Esophagus squamous epithelium (tissue), 5 donors: Measurements from ENCODE around the gene CCL21. TPM values are rescaled to one million over a fixed set of nuclear protein-coding genes. Genes with fewer than 3 reads are reported as not detected.
A peak's percentile ranks its signal among the peaks of the same experiment; 100 is the strongest.

ENCODE experiments used
- DNase-seq: peaks from one replicate; lab custom pipeline; 2025; lab: John Stamatoyannopoulos, UW
- H3K27ac ChIP-seq, 4 donors: fragments of 200-600 bp; sonication (generic); one replicate each; pipeline ENCODE4 v1.5.1; 2016 to 2019; ENCODE audit warnings: mild to moderate bottlenecking in 1 of 4
- H3K27me3 ChIP-seq, 4 donors: fragments of 200-600 bp; sonication (generic); 1 replicate in 3 of 4; 2 replicates in 1 of 4; pipeline versions ENCODE4 v1.5.1 to v1.6.0; 2017 to 2021; ENCODE audit warnings: antibody characterized with exemption in 1 of 4
- H3K36me3 ChIP-seq, 3 donors: fragments of 200-600 bp; sonication (generic); one replicate each; pipeline ENCODE4 v1.5.1; 2016 to 2019
- H3K4me1 ChIP-seq, 3 donors: fragments of 200-600 bp; sonication (generic); one replicate each; pipeline ENCODE4 v1.5.1; 2017 to 2019
- H3K4me3 ChIP-seq, 4 donors: fragments of 200-600 bp; sonication (generic); 1 replicate in 3 of 4; 2 replicates in 1 of 4; pipeline ENCODE4 v1.5.1; 2016 to 2019; ENCODE audit warnings: mild to moderate bottlenecking in 2 of 4, moderate library complexity in 1 of 4
- H3K9me3 ChIP-seq, 3 donors: fragments of 200-600 bp; sonication (generic); one replicate each; pipeline ENCODE4 v1.5.1; 2016 to 2019
- POLR2A ChIP-seq, 4 donors: fragments of 450-650 bp; IDR thresholded peaks; one replicate each; pipeline ENCODE4 v1.6.1; 2017; ENCODE audit warnings: antibody characterized with exemption in 4 of 4, mild to moderate bottlenecking in 4 of 4, moderate library complexity in 3 of 4
- whole genome bisulfite sequencing, 2 donors: methylation state at CpG; one replicate each; pipeline ENCODE4 v1.1.5; 2018; 5-methylcytosine and 5-hydroxymethylcytosine counted together
- intact Hi-C: fragments of 100-400 bp; cut with DNase I; formaldehyde crosslinking; loops from one replicate; pipeline ENCODE4 v1.15.0; 2022
- small RNA-seq, 4 donors: library from RNA; depleted of rRNA; stranded (forward); fragments of <200 nt; gene quantifications; one replicate each; pipeline ENCODE3, GENCODE V24; 2016
- total RNA-seq, 4 donors: library from RNA; depleted of rRNA; stranded (reverse); fragments of >200 nt; gene quantifications; one replicate each; pipeline ENCODE4 v1.1.0, GENCODE V29; 2016
- TF ChIP-seq, protein P1 (sequence below), 6 experiments: fragments of 450-650 bp in 4 of 6; fragments of 200-600 bp in 2 of 6; sonication (generic) in 2 of 6; IDR thresholded peaks; one replicate each; pipeline ENCODE4 v1.5.1; 2016 to 2019; ENCODE audit warnings: antibody characterized with exemption in 6 of 6, mild to moderate bottlenecking in 4 of 6, moderate library complexity in 4 of 6
- donor health status: DM: yes; HTN: yes; CAD: no.

CCL21 gene
- total RNA-seq, 4 donors from 2014 or later = 3.7 to 181 (median 26.9) TPM

DNA sequence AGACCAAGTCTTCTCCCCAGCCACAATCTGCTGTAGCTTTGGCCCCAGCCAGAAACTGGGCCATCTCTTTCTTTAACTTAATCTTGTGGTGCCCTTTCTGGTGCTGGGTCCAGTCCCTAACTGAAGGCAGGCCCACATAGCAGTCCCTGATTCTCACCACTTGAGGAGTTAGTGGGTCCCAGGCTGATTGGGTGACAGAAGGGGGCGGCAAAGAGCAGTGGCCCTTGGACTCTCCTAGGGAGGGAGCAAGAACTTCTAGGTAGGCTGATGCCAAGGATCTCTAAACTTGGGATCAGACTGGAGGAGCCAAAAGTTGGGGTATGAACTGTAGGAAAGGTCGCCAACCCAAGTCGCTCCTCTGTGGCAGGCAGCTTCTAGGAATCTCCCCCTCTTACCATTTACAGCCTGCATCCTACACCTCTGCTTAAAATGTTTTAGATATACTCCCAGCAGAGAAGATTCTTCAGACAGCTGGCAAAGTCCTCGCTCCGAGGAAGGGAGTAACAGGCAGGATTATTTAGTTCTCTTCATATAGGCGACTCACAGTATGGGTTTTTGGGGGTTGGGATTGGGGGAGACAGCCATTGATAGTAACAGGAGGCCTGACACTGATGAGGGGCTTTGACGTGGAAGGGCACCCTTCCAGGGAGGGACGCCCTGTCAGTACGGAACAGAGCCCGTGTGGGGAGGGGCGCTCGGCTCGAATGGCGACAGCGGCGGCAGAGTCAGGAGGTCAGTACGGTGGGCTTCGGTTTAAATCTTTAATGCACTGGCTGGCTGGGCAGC, 45.5 kb downstream of the CCL21 start:
- DNase-seq = no peak
- intact Hi-C loops = no loop called here
- H3K36me3 ChIP-seq = peaks cover 0 to 24% (median 0%) of the 10 kb centered on the region in 3 donors
- no peak for TF ChIP-seq POLR2A (IDR thresholded peaks at IDR 0.05)
- TF ChIP-seq, protein P1, sequence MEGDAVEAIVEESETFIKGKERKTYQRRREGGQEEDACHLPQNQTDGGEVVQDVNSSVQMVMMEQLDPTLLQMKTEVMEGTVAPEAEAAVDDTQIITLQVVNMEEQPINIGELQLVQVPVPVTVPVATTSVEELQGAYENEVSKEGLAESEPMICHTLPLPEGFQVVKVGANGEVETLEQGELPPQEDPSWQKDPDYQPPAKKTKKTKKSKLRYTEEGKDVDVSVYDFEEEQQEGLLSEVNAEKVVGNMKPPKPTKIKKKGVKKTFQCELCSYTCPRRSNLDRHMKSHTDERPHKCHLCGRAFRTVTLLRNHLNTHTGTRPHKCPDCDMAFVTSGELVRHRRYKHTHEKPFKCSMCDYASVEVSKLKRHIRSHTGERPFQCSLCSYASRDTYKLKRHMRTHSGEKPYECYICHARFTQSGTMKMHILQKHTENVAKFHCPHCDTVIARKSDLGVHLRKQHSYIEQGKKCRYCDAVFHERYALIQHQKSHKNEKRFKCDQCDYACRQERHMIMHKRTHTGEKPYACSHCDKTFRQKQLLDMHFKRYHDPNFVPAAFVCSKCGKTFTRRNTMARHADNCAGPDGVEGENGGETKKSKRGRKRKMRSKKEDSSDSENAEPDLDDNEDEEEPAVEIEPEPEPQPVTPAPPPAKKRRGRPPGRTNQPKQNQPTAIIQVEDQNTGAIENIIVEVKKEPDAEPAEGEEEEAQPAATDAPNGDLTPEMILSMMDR (IDR thresholded peaks at IDR 0.05) = peak; percentile 61 to 79 (median 72)
- 23 to 40% methylated on average over 6 to 17 of the region's 18 CpGs for WGBS, 2 donors
- peak overlapping the region; percentile 49 to 88 (median 72) for H3K4me3 ChIP-seq
- H3K27me3 ChIP-seq = no peaks in the 10 kb centered on the region
- peaks cover 9 to 68% (median 20%) of the 10 kb centered on the region in 3 donors for H3K4me1 ChIP-seq
- peak overlapping the region; percentile 94 to 99 (median 98) for H3K27ac ChIP-seq
- no peaks in the 10 kb centered on the region for H3K9me3 ChIP-seq

DNA sequence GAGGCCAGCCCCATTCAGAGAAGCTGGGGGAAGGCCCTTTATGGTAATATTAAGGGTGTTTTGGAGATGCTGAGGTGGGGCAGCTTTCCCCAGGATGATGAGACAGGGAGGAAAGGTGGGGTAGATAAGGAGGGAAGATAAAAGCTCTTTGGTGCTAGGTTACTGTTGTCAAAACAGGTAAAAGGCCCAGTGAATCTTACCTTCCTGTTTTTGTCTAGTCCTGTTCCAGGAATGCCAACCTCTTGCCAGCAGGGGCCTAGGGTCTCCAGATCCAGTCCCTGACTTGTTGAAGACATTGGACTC, 46.7 kb downstream of the CCL21 start:
- no peak for DNase-seq
- Histone ChIP-seq H3K27ac (peak overlapping the region in 3 of 4 donors; percentile 8 to 99 (median 19)), H3K4me3 (no peak overlapping the region), H3K36me3 (peaks cover 0 to 21% (median 0%) of the 10 kb centered on the region in 3 donors), H3K9me3 (no peaks in the 10 kb centered on the region), H3K4me1 (peaks cover 9 to 71% (median 20%) of the 10 kb centered on the region in 3 donors), H3K27me3 (no peaks in the 10 kb centered on the region)
- intact Hi-C loops = no loop called here
- no peak for TF ChIP-seq POLR2A (IDR thresholded peaks at IDR 0.05)
- TF ChIP-seq, protein P1 (IDR thresholded peaks at IDR 0.05) = no peak

DNA sequence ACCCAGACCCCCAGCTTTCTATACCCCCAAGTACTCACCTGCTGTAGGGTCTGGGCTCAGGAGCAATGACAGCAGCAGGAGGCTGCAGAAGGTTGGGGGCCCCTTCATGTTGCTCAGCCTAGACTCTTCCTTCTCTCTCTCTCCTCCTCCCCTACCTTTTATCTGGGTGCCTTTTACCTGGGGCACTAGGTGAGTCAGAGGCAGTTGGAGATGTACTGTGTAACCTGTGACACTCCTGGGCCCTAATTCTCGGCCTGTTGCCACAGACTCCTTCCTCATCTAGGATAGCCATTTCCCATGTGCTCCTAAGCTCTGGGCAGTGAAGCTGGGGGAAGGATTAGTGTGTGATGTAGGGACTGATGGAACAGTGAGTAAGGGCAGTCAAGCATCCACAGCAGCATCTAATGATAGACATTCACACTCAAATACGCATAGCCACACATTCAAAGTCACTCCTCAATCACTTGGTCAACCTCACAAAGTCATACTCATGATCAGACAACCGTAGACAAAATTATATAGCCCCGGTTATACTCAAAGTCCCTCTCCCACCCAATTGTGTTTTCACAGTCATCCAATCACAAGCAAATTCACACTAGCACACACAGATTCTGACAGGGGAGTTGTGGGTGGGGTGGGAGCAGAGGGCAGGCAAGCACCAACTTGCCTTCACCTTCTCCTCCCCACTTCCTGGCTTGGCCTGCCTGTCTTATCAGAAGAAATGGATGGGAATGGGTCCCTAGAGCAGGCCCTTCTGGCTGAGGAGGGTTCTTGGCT, 47.2 kb downstream of the CCL21 start, which contains the start of gene CCL27:
CCL27 (minus strand) TSS at position 132 of the 777 bp plus-strand sequence; CDS start at position 108, 24 bp downstream.
- Histone ChIP-seq H3K27ac (peak within 1 kb of the TSS in 3 of 4 donors; percentile 8 to 99 (median 19)), H3K36me3 (peaks cover 0 to 21% (median 0%) of the 10 kb centered on the region in 3 donors), H3K4me1 (peaks cover 9 to 69% (median 20%) of the 10 kb centered on the region in 3 donors), H3K27me3 (no peaks in the 10 kb centered on the region), H3K9me3 (no peaks in the 10 kb centered on the region), H3K4me3 (no peak within 1 kb of the TSS)
- TF ChIP-seq, protein P1 (IDR thresholded peaks at IDR 0.05) = no peak
- TF ChIP-seq POLR2A (IDR thresholded peaks at IDR 0.05) = no peak
- intact Hi-C loops = no loop called here
- WGBS, 2 donors = 62% methylated on average over 4 of the region's 4 CpGs
- DNase-seq = no peak

DNA sequence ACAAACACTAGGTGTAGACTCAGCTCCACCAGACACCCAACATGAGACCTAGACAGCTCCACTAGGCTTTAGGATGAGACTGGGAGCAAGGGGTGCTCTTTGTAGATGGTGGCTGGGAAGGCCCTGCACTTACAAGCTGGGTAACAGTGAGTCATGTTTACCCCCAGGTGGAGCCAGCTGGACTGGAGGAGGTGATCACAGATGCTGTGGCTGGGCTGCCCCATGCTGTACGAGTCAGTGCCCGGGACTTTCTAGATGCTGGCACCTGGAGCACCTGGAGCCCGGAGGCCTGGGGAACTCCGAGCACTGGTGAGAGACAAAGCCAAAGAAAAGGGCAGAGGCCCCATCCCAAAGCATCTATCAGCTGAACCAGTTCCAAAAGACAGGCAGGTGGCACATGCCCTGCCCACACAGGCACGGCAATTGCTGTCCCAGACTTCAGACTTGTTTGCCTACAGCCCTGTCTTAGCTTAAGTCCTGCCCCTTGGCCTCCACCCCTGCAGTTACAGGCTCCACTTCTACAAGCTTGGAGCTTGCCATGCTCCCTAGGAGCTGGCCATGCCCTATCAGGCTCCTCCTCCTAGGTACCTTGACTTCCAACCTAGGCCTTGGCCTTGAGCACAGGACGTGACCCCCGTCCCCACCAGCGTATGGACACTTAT, 50.2 kb downstream of the CCL21 start:
- intact Hi-C loops = no loop called here
- WGBS, 2 donors = 30 to 83% methylated on average over 1 to 2 of the region's 8 CpGs
- TF ChIP-seq, protein P1 (IDR thresholded peaks at IDR 0.05) = no peak
- no peak for TF ChIP-seq POLR2A (IDR thresholded peaks at IDR 0.05)
- no peaks in the 10 kb centered on the region for H3K9me3 ChIP-seq
- peaks cover 7 to 55% (median 23%) of the 10 kb centered on the region in 3 donors for H3K4me1 ChIP-seq
- peak overlapping the region in 1 of 4 donors; percentile 4 for H3K27ac ChIP-seq
- peaks cover 0 to 27% (median 0%) of the 10 kb centered on the region in 3 donors for H3K36me3 ChIP-seq
- no peaks in the 10 kb centered on the region for H3K27me3 ChIP-seq
- no peak for DNase-seq
- H3K4me3 ChIP-seq = no peak overlapping the region

Small RNA genes within 50 kb of the gene (small RNA-seq; reads per million reads assigned to genes)
- gene CCL27 = 0 reads per million in 4 donors

Other genes starting within 250 kb of the CCL21 start
- gene ENHO, start 187.1 kb downstream of the CCL21 start, total RNA-seq = under 1 TPM in 1 of 4 donors, not detected in 3; 0.38 TPM
- gene CNTFR, start 120.4 kb downstream of the CCL21 start, total RNA-seq = 1 to 10 TPM in 1 of 4 donors, under 1 TPM in 2, not detected in 1; 0.29 to 4.6 (median 0.40) TPM
- gene RPP25L, start 98.0 kb downstream of the CCL21 start, total RNA-seq = 10 to 100 TPM; 25.1 to 37.4 (median 28.0) TPM
- gene DCTN3, start 89.6 kb downstream of the CCL21 start, total RNA-seq = 100 to 1,000 TPM in 2 of 4 donors, 10 to 100 TPM in 2; 67.1 to 136 (median 103) TPM
- gene ARID3C, start 81.1 kb downstream of the CCL21 start, total RNA-seq = not detected
- gene SIGMAR1, start 72.3 kb downstream of the CCL21 start, total RNA-seq = 100 to 1,000 TPM in 1 of 4 donors, 10 to 100 TPM in 3; 77.4 to 112 (median 88.7) TPM
- gene GALT, start 63.5 kb downstream of the CCL21 start, total RNA-seq = 10 to 100 TPM; 10.3 to 28.4 (median 14.1) TPM
- 10 to 100 TPM in 2 of 4 donors, 1 to 10 TPM in 2; 2.5 to 18.7 (median 9.3) TPM for gene IL11RA, start 58.0 kb downstream of the CCL21 start, total RNA-seq
- gene CCL27, start 47.5 kb downstream of the CCL21 start, total RNA-seq = not detected
- 1 to 10 TPM in 2 of 4 donors, under 1 TPM in 1, not detected in 1; 0.57 to 1.7 (median 1.2) TPM for gene CCL19, start 18.9 kb downstream of the CCL21 start, total RNA-seq
- under 1 TPM in 3 of 4 donors, not detected in 1; 0.09 to 0.57 (median 0.44) TPM for gene PHF24, start 248.1 kb upstream of the CCL21 start, total RNA-seq